ENCODE measurements around the gene TANGO6. TPM values are rescaled to one million over a fixed set of nuclear protein-coding genes. Genes with fewer than 3 reads are reported as not detected.
A peak's percentile ranks its signal among the peaks of the same experiment; 100 is the strongest.

The TANGO6 gene
- total and polyA plus RNA-seq, 3 experiments from 2014 or later, result 19.5 to 30.3 (median 28.9) TPM

DNA sequence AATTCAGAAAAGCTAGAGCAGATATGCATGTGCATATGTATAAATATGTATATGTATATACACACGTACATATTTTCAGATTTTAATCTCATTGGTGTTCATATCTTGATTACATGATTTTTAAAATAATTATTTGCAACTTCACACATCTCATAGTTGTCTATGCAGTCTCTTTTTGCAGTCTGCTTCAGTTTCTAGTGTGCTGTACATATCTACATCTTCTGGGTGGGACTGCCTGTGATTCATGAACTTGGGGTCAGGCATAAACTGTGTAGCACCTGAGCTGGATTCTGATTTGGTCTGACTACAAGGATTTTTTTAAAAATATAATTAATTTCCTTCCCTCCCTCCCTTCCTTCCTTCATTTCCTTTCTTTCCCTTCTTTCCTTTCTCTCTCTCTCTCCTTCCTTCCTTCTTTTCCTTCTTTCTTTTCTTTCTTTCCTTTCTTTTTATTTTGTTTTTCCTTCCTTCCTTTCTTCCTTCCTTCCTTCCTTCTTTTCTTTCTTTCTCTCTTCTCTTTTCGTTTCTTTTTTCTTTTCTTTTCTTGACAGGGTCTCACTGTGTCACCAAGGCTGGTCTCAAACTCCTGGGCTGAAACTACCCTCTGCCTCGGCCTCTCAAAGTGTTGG is 96.5 kb downstream of the TANGO6 start:
- H3K4me1 ChIP-seq (ENCODE audit: insufficient read depth, low read length), result no peaks in the 10 kb centered on the region
- Mint-ChIP-seq H3K27ac (peak overlapping the region in 1 of 8 donors; percentile 54), H3K36me3 (peaks cover 16 to 56% (median 16%) of the 10 kb centered on the region in 3 donors), H3K9me3 (peaks cover 0 to 5% (median 2%) of the 10 kb centered on the region in 5 donors), H3K4me1 (no peaks in the 10 kb centered on the region), H3K4me3 (no peak overlapping the region), H3K27me3 (no peaks in the 10 kb centered on the region)
- no peak overlapping the region for H3K4me3 ChIP-seq (ENCODE audit: low read length)
- no peak for DNase-seq
- no peaks in the 10 kb centered on the region for H3K27me3 ChIP-seq (ENCODE audit: insufficient read depth, low read length, poor library complexity, severe bottlenecking)
- no peaks in the 10 kb centered on the region for H3K9me3 ChIP-seq (ENCODE audit: low read length)
- POLR2A ChIA-PET, result no interaction called here
- H3K36me3 ChIP-seq (ENCODE audit: insufficient read depth, low read length), result peaks cover 5% of the 10 kb centered on the region
- CTCF ChIA-PET, result interaction anchor here (0.6 kb wide), 1 partner anchor 12 kb away, joined by 3 read pairs; no protein-coding TSS in a partner anchor
- H3K27ac ChIP-seq (ENCODE audit: low read depth, low read length), result no peak overlapping the region

DNA sequence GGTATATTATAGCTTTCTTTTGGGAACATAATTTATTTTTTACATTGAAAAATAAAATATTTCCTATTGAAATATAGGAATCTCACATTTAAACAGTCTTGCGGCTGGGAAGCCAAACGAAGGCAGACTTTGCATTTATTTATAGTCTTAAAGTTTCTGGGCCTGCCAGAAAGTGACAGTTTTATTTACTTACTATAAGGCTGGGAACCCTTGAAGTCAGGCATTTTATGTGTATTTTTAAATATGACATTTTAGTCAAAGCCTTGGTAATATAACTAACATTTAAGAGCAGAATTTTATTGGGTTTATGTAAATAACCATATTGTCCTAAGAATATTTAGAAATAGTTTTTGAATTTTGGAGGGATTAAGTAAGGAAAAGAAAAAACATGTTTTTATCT is 97.5 kb downstream of the TANGO6 start:
- no peaks in the 10 kb centered on the region for H3K27me3 ChIP-seq (ENCODE audit: insufficient read depth, low read length, poor library complexity, severe bottlenecking)
- peaks cover 5% of the 10 kb centered on the region for H3K36me3 ChIP-seq (ENCODE audit: insufficient read depth, low read length)
- no peak overlapping the region for H3K4me3 ChIP-seq (ENCODE audit: low read length)
- Mint-ChIP-seq H3K27me3 (no peaks in the 10 kb centered on the region), H3K27ac (no peak overlapping the region), H3K9me3 (peaks cover 0 to 6% (median 2%) of the 10 kb centered on the region in 5 donors), H3K4me3 (no peak overlapping the region), H3K36me3 (peaks cover 16 to 62% (median 19%) of the 10 kb centered on the region in 3 donors), H3K4me1 (no peaks in the 10 kb centered on the region)
- CTCF ChIA-PET, result no interaction called here
- no peak for DNase-seq
- no peak overlapping the region for H3K27ac ChIP-seq (ENCODE audit: low read depth, low read length)
- no peaks in the 10 kb centered on the region for H3K9me3 ChIP-seq (ENCODE audit: low read length)
- POLR2A ChIA-PET, result no interaction called here
- no peaks in the 10 kb centered on the region for H3K4me1 ChIP-seq (ENCODE audit: insufficient read depth, low read length)

DNA sequence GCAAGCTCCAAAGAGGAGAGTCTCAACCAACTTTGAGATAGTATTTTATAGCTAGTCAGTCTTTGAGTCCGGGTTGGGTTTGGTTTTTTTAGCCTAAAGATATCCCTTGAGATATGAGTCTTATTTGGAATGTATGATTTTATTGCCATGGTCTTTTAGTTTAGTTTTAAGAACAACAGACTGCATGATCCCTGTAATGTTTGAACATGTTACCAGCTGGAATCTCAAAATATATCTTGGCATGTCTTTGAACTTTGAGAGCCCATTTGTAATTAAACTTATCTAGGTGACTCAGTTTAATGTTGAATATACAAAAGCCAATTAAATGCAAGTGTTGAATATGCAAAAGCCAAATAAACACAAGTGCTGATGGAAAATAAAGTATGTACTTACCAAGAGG is 100.6 kb downstream of the TANGO6 start:
- Mint-ChIP-seq H3K27ac (no peak overlapping the region), H3K4me3 (no peak overlapping the region), H3K27me3 (no peaks in the 10 kb centered on the region), H3K9me3 (peaks cover 0 to 7% (median 2%) of the 10 kb centered on the region in 5 donors), H3K4me1 (no peaks in the 10 kb centered on the region), H3K36me3 (peaks cover 8 to 53% (median 19%) of the 10 kb centered on the region in 3 donors)
- Histone ChIP-seq H3K4me3 (ENCODE audit: low read length) (no peak overlapping the region), H3K4me1 (ENCODE audit: insufficient read depth, low read length) (no peaks in the 10 kb centered on the region), H3K9me3 (ENCODE audit: low read length) (no peaks in the 10 kb centered on the region), H3K36me3 (ENCODE audit: insufficient read depth, low read length) (peaks cover 5% of the 10 kb centered on the region), H3K27ac (ENCODE audit: low read depth, low read length) (no peak overlapping the region), H3K27me3 (ENCODE audit: insufficient read depth, low read length, poor library complexity, severe bottlenecking) (no peaks in the 10 kb centered on the region)
- DNase-seq, result no peak
- ChIA-PET CTCF (no interaction called here), POLR2A (no interaction called here)

DNA sequence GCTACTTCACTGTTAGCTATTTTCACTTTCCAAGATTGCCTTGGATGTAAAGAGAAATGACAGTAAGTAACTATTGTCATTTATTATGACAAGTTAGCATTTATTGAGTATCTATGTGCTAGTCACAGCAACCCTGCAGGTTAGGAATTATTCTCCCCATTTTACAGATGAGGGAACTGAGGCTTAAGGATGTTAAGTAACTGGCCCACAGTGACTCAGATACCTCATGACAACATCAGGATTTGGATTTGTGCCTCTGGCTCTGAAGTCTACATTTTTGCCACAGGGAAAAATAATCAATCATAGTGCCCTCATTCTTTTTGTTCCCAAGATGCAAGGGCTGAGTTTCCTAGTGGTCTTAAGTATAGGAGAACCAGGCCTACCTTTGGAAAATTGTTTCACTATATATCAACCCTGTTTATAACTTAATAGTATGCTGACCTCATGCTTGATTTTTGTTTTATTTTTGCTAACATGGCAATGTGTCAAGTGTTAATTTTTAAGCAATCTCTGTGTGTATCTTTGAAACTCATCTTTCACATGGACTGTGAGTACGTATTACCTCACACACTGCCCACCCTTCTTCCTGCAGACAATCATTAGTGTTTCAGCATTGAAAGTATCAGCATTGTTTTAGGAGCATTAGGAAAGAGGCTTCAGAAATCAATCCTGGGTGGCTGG is 105.0 kb downstream of the TANGO6 start:
- peaks cover 0 to 7% (median 0%) of the 10 kb centered on the region in 5 donors for H3K9me3 Mint-ChIP-seq
- peaks cover 5% of the 10 kb centered on the region for H3K36me3 ChIP-seq (ENCODE audit: insufficient read depth, low read length)
- no peaks in the 10 kb centered on the region for H3K4me1 ChIP-seq (ENCODE audit: insufficient read depth, low read length)
- no peaks in the 10 kb centered on the region for H3K4me1 Mint-ChIP-seq
- H3K9me3 ChIP-seq (ENCODE audit: low read length), result no peaks in the 10 kb centered on the region
- no peaks in the 10 kb centered on the region for H3K27me3 Mint-ChIP-seq
- H3K27me3 ChIP-seq (ENCODE audit: insufficient read depth, low read length, poor library complexity, severe bottlenecking), result no peaks in the 10 kb centered on the region
- DNase-seq, result no peak
- no peak overlapping the region for H3K4me3 ChIP-seq (ENCODE audit: low read length)
- no peak overlapping the region for H3K4me3 Mint-ChIP-seq
- CTCF ChIA-PET, result no interaction called here
- peaks cover 12 to 41% (median 16%) of the 10 kb centered on the region in 3 donors for H3K36me3 Mint-ChIP-seq
- no peak overlapping the region for H3K27ac Mint-ChIP-seq
- no peak overlapping the region for H3K27ac ChIP-seq (ENCODE audit: low read depth, low read length)
- POLR2A ChIA-PET, result no interaction called here

DNA sequence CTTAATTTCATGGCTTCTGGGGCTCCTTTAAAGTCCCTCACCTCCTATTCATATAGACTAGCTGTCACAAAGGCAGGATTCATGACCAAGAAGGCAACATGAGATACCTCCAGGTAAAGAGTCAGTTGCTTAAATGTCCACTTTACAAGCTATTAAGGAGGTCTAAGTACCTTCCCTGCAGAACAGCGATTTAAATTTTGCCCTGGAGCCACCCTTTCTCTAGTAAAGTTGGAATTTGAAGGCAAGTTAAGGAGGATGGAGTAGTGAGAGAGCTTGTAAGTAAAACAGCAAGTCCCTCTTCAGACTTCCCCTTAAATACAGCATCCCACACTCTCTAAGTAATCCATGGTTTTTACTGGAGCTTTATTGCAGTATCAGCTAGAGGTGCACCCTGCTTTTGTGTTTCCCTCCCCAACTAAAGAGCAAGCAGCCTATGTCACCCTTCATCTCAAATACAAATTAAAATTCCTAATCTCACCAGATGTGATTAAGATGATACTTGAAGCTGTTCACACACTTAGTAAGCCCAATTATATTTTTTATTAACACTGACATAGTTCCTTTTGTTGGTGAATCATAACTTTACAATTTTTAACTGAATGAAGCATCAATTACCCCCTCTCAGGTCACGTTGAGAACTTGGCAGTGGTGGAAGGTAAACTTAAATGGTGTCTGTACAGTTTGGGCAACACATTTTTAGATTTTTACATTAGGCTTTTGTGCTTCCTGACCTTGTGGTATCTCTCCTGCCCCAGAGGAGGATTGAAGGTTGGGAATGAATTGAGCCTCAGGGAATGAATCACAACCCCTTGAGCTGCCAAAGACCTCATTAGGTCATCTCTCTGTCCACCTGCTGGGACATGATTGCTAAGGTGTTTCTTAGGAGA is 108.9 kb downstream of the TANGO6 start:
- Mint-ChIP-seq H3K4me1 (no peaks in the 10 kb centered on the region), H3K27me3 (no peaks in the 10 kb centered on the region), H3K36me3 (peaks cover 0 to 15% (median 8%) of the 10 kb centered on the region in 3 donors), H3K9me3 (no peaks in the 10 kb centered on the region), H3K27ac (peak overlapping the region in 1 of 8 donors; percentile 63), H3K4me3 (no peak overlapping the region)
- H3K9me3 ChIP-seq (ENCODE audit: low read length), result no peaks in the 10 kb centered on the region
- POLR2A ChIA-PET, result no interaction called here
- DNase-seq, result no peak
- no peaks in the 10 kb centered on the region for H3K36me3 ChIP-seq (ENCODE audit: insufficient read depth, low read length)
- CTCF ChIA-PET, result no interaction called here
- H3K4me3 ChIP-seq (ENCODE audit: low read length), result no peak overlapping the region
- H3K27me3 ChIP-seq (ENCODE audit: insufficient read depth, low read length, poor library complexity, severe bottlenecking), result no peaks in the 10 kb centered on the region
- H3K4me1 ChIP-seq (ENCODE audit: insufficient read depth, low read length), result no peaks in the 10 kb centered on the region
- no peak overlapping the region for H3K27ac ChIP-seq (ENCODE audit: low read depth, low read length)

DNA sequence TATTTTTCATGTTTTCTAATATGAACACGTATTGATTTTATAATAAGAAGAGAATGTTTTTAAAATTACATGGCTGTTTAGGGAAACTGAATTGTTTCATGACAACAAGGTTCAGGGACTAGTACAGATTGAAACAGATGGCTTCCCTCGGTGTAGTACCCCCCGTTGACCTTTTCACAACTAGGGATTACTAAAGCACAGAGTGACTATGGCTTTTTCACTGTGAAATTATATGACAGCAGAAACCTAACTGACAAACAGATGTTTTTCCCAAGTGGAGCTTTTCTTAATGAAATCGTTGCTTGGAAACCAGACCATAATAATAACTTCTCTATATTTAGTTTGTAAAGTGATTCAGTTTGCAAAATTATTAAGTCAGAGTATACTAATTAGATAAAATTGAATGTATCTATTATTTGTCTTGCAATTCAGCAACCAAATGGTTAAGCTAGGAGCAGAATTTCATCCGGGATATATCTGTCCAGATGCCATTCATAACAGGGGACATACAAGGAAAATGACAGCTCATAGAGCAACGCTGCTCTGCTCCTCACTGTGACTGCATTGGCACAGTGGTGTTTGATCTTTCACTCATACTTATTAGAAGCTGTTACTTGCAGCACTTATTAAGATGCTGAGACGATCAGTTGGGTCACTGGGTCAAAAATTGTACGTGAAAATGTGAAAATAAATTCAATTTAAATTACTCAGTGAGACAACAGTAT is 111.7 kb downstream of the TANGO6 start:
- H3K36me3 Mint-ChIP-seq, result peaks cover 0 to 7% (median 4%) of the 10 kb centered on the region in 3 donors
- no peaks in the 10 kb centered on the region for H3K36me3 ChIP-seq (ENCODE audit: insufficient read depth, low read length)
- no peaks in the 10 kb centered on the region for H3K4me1 ChIP-seq (ENCODE audit: insufficient read depth, low read length)
- H3K4me3 Mint-ChIP-seq, result no peak overlapping the region
- no peak overlapping the region for H3K4me3 ChIP-seq (ENCODE audit: low read length)
- no peak overlapping the region for H3K27ac ChIP-seq (ENCODE audit: low read depth, low read length)
- no peak for DNase-seq
- no peaks in the 10 kb centered on the region for H3K9me3 Mint-ChIP-seq
- H3K4me1 Mint-ChIP-seq, result no peaks in the 10 kb centered on the region
- H3K27me3 Mint-ChIP-seq, result no peaks in the 10 kb centered on the region
- ChIA-PET POLR2A (no interaction called here), CTCF (no interaction called here)
- no peaks in the 10 kb centered on the region for H3K27me3 ChIP-seq (ENCODE audit: insufficient read depth, low read length, poor library complexity, severe bottlenecking)
- H3K9me3 ChIP-seq (ENCODE audit: low read length), result no peaks in the 10 kb centered on the region
- H3K27ac Mint-ChIP-seq, result no peak overlapping the region

DNA sequence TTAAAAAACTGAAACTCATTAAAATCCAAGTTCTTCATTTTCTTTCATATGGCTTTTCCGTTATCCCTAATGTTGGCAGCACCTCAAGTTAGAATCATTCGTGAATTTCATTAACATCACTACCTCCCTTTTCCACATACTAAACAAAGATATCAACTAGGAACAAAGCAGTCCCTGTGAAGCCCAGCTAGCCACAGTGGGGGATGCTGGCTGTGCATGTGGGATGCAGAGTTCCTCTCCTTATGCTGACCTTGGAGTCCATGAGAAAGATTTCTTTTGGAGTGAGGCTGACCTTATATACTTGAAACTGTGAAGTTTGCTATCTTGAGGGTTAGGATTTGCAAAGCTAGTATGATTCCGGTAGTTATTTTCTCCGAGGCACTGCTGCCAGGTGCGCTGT is 117.6 kb downstream of the TANGO6 start:
- no peak overlapping the region for H3K27ac ChIP-seq (ENCODE audit: low read depth, low read length)
- POLR2A ChIA-PET, result no interaction called here
- CTCF ChIA-PET, result no interaction called here
- DNase-seq, result no peak
- no peak overlapping the region for H3K4me3 Mint-ChIP-seq
- H3K4me1 Mint-ChIP-seq, result no peaks in the 10 kb centered on the region
- H3K9me3 Mint-ChIP-seq, result no peaks in the 10 kb centered on the region
- no peaks in the 10 kb centered on the region for H3K9me3 ChIP-seq (ENCODE audit: low read length)
- no peaks in the 10 kb centered on the region for H3K4me1 ChIP-seq (ENCODE audit: insufficient read depth, low read length)
- no peaks in the 10 kb centered on the region for H3K27me3 Mint-ChIP-seq
- H3K4me3 ChIP-seq (ENCODE audit: low read length), result no peak overlapping the region
- H3K27me3 ChIP-seq (ENCODE audit: insufficient read depth, low read length, poor library complexity, severe bottlenecking), result no peaks in the 10 kb centered on the region
- no peak overlapping the region for H3K27ac Mint-ChIP-seq
- H3K36me3 Mint-ChIP-seq, result peaks cover 9 to 29% (median 11%) of the 10 kb centered on the region in 3 donors
- no peaks in the 10 kb centered on the region for H3K36me3 ChIP-seq (ENCODE audit: insufficient read depth, low read length)
